ENCODE results near the gene PECR.

The PECR gene

GRCh38 chr2:216043949-216044348 lies 37.7 kb downstream of the PECR start:
- H3K27ac ChIP-seq = no peak overlapping the region
- TF ChIP-seq ZFX (IDR thresholded peaks at IDR 0.05) = no peak

GRCh38 chr2:216041438-216041837 lies 40.2 kb downstream of the PECR start:
- H3K27ac ChIP-seq = no peak overlapping the region
- TF ChIP-seq CTCF (conservative IDR thresholded peaks at IDR 0.05) = no peak
- no peak for TF ChIP-seq ZFX (IDR thresholded peaks at IDR 0.05)

- TF ChIP-seq CTCF (conservative IDR thresholded peaks at IDR 0.05) (no peak), ZFX (IDR thresholded peaks at IDR 0.05) (no peak)
- H3K27ac ChIP-seq = no peak overlapping the region
Measured at GRCh38 chr2:216039918-216040317, 41.7 kb downstream of the PECR start.

- peak; percentile 89 for TF ChIP-seq CTCF (conservative IDR thresholded peaks at IDR 0.05)
- no peak for TF ChIP-seq ZFX (IDR thresholded peaks at IDR 0.05)
- no peak overlapping the region for H3K27ac ChIP-seq
Measured at GRCh38 chr2:216034065-216034464, 47.5 kb downstream of the PECR start.

- TF ChIP-seq CTCF (conservative IDR thresholded peaks at IDR 0.05) = no peak
- TF ChIP-seq ZFX (IDR thresholded peaks at IDR 0.05) = no peak
- H3K27ac ChIP-seq = no peak overlapping the region
Measured at GRCh38 chr2:216033403-216033802, 48.2 kb downstream of the PECR start.

GRCh38 chr2:216031960-216032689 lies 49.5 kb downstream of the PECR start:
- TF ChIP-seq ZFX (IDR thresholded peaks at IDR 0.05) = no peak
- TF ChIP-seq CTCF (conservative IDR thresholded peaks at IDR 0.05) = no peak

GRCh38 chr2:216030216-216030615 lies 51.4 kb downstream of the PECR start:
- no peak for TF ChIP-seq ZFX (IDR thresholded peaks at IDR 0.05)
- TF ChIP-seq CTCF (conservative IDR thresholded peaks at IDR 0.05) = no peak
- no peak overlapping the region for H3K27ac ChIP-seq

More at GRCh38 chr2:216031960-216032689, 49.5 kb downstream of the PECR start:
- no peak overlapping the region for H3K27ac ChIP-seq

Data from C4-2B (cell line).